HCT116 (cell line): ENCODE data around the gene FBXO11.

ENCODE experiments used
- CEBPB ChIP-seq: IDR thresholded peaks from 2 replicates; pipeline ENCODE4 v1.6.1; 2012; ENCODE audit warnings: low read depth
- CTCF ChIP-seq, 3 experiments: fragments of 200-600 bp in 1 of 3; sonication (generic) in 1 of 3; IDR thresholded peaks in 2 of 3; conservative IDR thresholded peaks in 1 of 3; 2 replicates each; pipeline ENCODE4 v1.5.1; 2012 to 2017; ENCODE audit warnings: low read depth in 2 of 3, low read length in 2 of 3, antibody characterized with exemption in 1 of 3, borderline replicate concordance in 1 of 3, control low read depth in 1 of 3, mild to moderate bottlenecking in 1 of 3, mixed read lengths in 1 of 3, mixed run types in 1 of 3, moderate library complexity in 1 of 3; ENCODE audit not compliant: insufficient read depth in 1 of 3
- EGR1 ChIP-seq: IDR thresholded peaks from 2 replicates; pipeline ENCODE4 v1.6.1; 2012; ENCODE audit warnings: low read depth
- EZH2 ChIP-seq: fragments of 200-600 bp; sonication (generic); IDR thresholded peaks from 2 replicates; pipeline ENCODE4 v1.6.1; 2017; ENCODE audit warnings: antibody characterized with exemption, mixed run types
- FOSL1 ChIP-seq: IDR thresholded peaks from 2 replicates; pipeline ENCODE4 v1.6.1; 2012; ENCODE audit warnings: low read depth
- POLR2A ChIP-seq: IDR thresholded peaks from 2 replicates; pipeline ENCODE4 v1.7.0; 2011; ENCODE audit warnings: borderline replicate concordance; ENCODE audit not compliant: insufficient read depth, insufficient read length; ENCODE audit errors: extremely low read depth
- POLR2AphosphoS5 ChIP-seq: IDR thresholded peaks from 2 replicates; pipeline ENCODE4 v1.6.1; 2011; ENCODE audit warnings: mild to moderate bottlenecking, low read depth, low read length, moderate library complexity
- SRF ChIP-seq: IDR thresholded peaks from 2 replicates; pipeline ENCODE4 v1.6.1; 2012; ENCODE audit warnings: low read depth
- TCF7L2 ChIP-seq: IDR thresholded peaks from 2 replicates; pipeline ENCODE4 v1.7.0; 2011; ENCODE audit warnings: borderline replicate concordance, inconsistent platforms; ENCODE audit not compliant: insufficient read depth, insufficient read length; ENCODE audit errors: extremely low read depth
- ZFX ChIP-seq: fragments of 450-650 bp; IDR thresholded peaks from 2 replicates; pipeline ENCODE4 v1.6.1; 2017

GRCh38 chr2:47888581-47889280 lies 17.6 kb downstream of the FBXO11 start:
- no peak for TF ChIP-seq CTCF (IDR thresholded peaks at IDR 0.05 in 2 of 3, conservative IDR thresholded peaks at IDR 0.05 in 1 of 3; ENCODE audit: borderline replicate concordance in 1 of 3, insufficient read depth in 1 of 3, low read depth in 2 of 3, low read length in 2 of 3)
- TF ChIP-seq CEBPB: no peak
- no peak for TF ChIP-seq SRF
- no peak for TF ChIP-seq ZFX
- no peak for TF ChIP-seq FOSL1
- TF ChIP-seq EGR1: no peak
- TF ChIP-seq TCF7L2: no peak
- TF ChIP-seq POLR2AphosphoS5: no peak
- TF ChIP-seq EZH2: no peak
- TF ChIP-seq POLR2A: no peak
